ENCODE measurements around the gene ENTPD8. TPM values are rescaled to one million over a fixed set of nuclear protein-coding genes. Genes with fewer than 3 reads are reported as not detected.
A peak's percentile ranks its signal among the peaks of the same experiment; 100 is the strongest.

ENTPD8 gene
- total and polyA plus RNA-seq, 2 of the 13 experiments (the other 11 are each of a cell fraction or from before 2014, with no cell fraction given) = 0.26 to 0.44 TPM

DNA sequence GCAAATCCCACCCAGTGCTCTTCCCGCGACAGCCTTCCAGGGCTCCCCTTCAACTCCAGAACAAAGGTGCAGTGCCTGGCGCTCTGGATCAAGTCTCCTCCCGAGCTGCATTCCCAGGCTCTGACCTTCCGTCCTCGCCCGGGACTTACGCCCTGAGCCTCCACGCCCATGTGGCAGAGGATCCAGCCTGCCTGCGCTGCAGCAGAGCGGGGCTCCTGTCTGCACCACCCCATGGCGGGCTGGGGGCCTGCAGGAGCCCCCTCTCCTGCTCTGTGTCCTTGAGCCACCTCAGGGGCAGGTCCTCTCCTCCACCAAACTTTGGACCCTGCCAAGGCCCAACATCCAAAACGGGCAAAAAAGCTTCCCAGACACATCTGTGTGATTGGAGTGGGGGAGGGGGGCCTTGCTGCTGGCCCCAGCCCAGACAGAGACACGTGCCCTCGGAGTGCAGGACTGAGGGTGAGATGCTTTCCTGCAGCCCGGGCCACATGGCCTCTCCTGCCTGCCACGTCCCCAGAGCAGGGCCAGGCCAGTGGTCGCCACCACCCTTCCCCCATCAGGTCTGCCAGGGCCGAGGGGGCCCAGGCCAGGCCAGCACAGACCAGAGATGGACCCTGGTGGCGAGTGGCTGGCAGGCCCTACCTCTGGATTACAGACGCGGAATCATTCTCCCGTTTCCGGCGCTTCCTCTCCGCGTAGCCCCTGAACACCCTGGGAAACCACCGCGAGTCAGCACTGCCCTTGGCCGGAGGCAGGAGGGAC is 13.6 kb upstream of the ENTPD8 start (continued):
- TF ChIP-seq HDAC2 (CRISPR knock-in tag; IDR thresholded peaks at IDR 0.05) = peak; percentile 84; the same call in 1 of the 2 replicates
- TF ChIP-seq ZSCAN30 (CRISPR knock-in tag; IDR thresholded peaks at IDR 0.05) = peak; percentile 62; the same call in 1 of the 2 replicates
- peak; percentile 96 for TF ChIP-seq TARDBP (CRISPR knock-in tag; IDR thresholded peaks at IDR 0.05)
- TF ChIP-seq NFKB2 (CRISPR knock-in tag; IDR thresholded peaks at IDR 0.05; ENCODE audit: borderline replicate concordance) = peak; percentile 92
- peak; percentile 65; the same call in 1 of the 2 replicates for TF ChIP-seq FOXP4 (CRISPR knock-in tag; IDR thresholded peaks at IDR 0.05)
- TF ChIP-seq AGO2 (optimal IDR thresholded peaks at IDR 0.05; ENCODE audit: low read depth, low read length) = peak; percentile 76
- TF ChIP-seq REL (CRISPR knock-in tag; conservative IDR thresholded peaks at IDR 0.05) = no peak
- TF ChIP-seq ZNF713 (CRISPR knock-in tag; IDR thresholded peaks at IDR 0.05) = peak; percentile 32; the same call in 1 of the 2 replicates
- TF ChIP-seq XRCC5 (optimal IDR thresholded peaks at IDR 0.05; ENCODE audit: low read length) = no peak
- peak; percentile 64; the same call in 1 of the 2 replicates for TF ChIP-seq SNAI1 (CRISPR knock-in tag; IDR thresholded peaks at IDR 0.05; ENCODE audit: borderline replicate concordance)
- peak; percentile 92 for TF ChIP-seq MTERF4 (CRISPR knock-in tag; IDR thresholded peaks at IDR 0.05)
- peak; percentile 95 for TF ChIP-seq NRL (CRISPR knock-in tag; IDR thresholded peaks at IDR 0.05; ENCODE audit: borderline replicate concordance)
- TF ChIP-seq, protein P1, sequence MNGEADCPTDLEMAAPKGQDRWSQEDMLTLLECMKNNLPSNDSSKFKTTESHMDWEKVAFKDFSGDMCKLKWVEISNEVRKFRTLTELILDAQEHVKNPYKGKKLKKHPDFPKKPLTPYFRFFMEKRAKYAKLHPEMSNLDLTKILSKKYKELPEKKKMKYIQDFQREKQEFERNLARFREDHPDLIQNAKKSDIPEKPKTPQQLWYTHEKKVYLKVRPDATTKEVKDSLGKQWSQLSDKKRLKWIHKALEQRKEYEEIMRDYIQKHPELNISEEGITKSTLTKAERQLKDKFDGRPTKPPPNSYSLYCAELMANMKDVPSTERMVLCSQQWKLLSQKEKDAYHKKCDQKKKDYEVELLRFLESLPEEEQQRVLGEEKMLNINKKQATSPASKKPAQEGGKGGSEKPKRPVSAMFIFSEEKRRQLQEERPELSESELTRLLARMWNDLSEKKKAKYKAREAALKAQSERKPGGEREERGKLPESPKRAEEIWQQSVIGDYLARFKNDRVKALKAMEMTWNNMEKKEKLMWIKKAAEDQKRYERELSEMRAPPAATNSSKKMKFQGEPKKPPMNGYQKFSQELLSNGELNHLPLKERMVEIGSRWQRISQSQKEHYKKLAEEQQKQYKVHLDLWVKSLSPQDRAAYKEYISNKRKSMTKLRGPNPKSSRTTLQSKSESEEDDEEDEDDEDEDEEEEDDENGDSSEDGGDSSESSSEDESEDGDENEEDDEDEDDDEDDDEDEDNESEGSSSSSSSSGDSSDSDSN (CRISPR knock-in tag; IDR thresholded peaks at IDR 0.05) = peak; percentile 89
- peak; percentile 84; the same call in 1 of the 2 replicates for TF ChIP-seq THAP9 (CRISPR knock-in tag; IDR thresholded peaks at IDR 0.05; ENCODE audit: borderline replicate concordance)
- peak; percentile 70; the same call in 1 of the 2 replicates for TF ChIP-seq ZSCAN5A (CRISPR knock-in tag; IDR thresholded peaks at IDR 0.05; ENCODE audit: borderline replicate concordance)
- TF ChIP-seq ISL2 (CRISPR knock-in tag; IDR thresholded peaks at IDR 0.05) = no peak; the same call in 1 of the 2 replicates
- TF ChIP-seq, protein P2, sequence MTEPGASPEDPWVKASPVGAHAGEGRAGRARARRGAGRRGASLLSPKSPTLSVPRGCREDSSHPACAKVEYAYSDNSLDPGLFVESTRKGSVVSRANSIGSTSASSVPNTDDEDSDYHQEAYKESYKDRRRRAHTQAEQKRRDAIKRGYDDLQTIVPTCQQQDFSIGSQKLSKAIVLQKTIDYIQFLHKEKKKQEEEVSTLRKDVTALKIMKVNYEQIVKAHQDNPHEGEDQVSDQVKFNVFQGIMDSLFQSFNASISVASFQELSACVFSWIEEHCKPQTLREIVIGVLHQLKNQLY (CRISPR knock-in tag; IDR thresholded peaks at IDR 0.05) = peak; percentile 97
- peak; percentile 82; the same call in 1 of the 2 replicates for TF ChIP-seq ZNF230 (CRISPR knock-in tag; IDR thresholded peaks at IDR 0.05)
